ES-I3 (cell line): ENCODE measurements around the gene TNP2.
"Not testable (repeated sequence)": the region's sequence is repeated elsewhere in the genome, so short reads cannot be mapped to it uniquely, and the experiment has no call there.

Experiments
- H3K36me3 ChIP-seq: 2 replicates; pipeline ENCODE4 v1.6.1; 2013; ENCODE audit warnings: mild to moderate bottlenecking, low read length, control low read depth, moderate library complexity; ENCODE audit not compliant: insufficient read depth
- H3K4me1 ChIP-seq: 2 replicates; pipeline ENCODE4 v1.6.1; 2013; ENCODE audit warnings: mild to moderate bottlenecking, control low read depth, low read length; ENCODE audit not compliant: insufficient read depth
- H3K9ac ChIP-seq: 2 replicates; pipeline ENCODE4 v1.6.1; 2013; ENCODE audit warnings: low read depth, mild to moderate bottlenecking, low read length, moderate library complexity
- H3K9me3 ChIP-seq: 2 replicates; pipeline ENCODE4 v1.6.1; 2013; ENCODE audit warnings: mild to moderate bottlenecking, low read length, moderate library complexity; ENCODE audit not compliant: control insufficient read depth, insufficient read depth

TNP2 gene

GRCh38 chr16:11306997-11307638, 38.0 kb upstream of the TNP2 start:
- H3K9me3 ChIP-seq, result no peaks in the 10 kb centered on the region
- H3K36me3 ChIP-seq, result no peaks in the 10 kb centered on the region
- no peak overlapping the region for H3K9ac ChIP-seq
- H3K4me1 ChIP-seq, result peaks cover 11% of the 10 kb centered on the region; the same call in 1 of the 2 replicates

- Histone ChIP-seq H3K36me3 (no peaks in the 10 kb centered on the region), H3K4me1 (peaks cover 11% of the 10 kb centered on the region; the same call in 1 of the 2 replicates), H3K9ac (no peak overlapping the region), H3K9me3 (no peaks in the 10 kb centered on the region)
Observed at GRCh38 chr16:11306381-11306780, 37.3 kb upstream of the TNP2 start.

- Histone ChIP-seq H3K9ac (no peak overlapping the region), H3K9me3 (no peaks in the 10 kb centered on the region), H3K36me3 (no peaks in the 10 kb centered on the region), H3K4me1 (peaks cover 3% of the 10 kb centered on the region; the same call in 1 of the 2 replicates)
Observed at GRCh38 chr16:11303405-11304138, 34.4 kb upstream of the TNP2 start.

DNA sequence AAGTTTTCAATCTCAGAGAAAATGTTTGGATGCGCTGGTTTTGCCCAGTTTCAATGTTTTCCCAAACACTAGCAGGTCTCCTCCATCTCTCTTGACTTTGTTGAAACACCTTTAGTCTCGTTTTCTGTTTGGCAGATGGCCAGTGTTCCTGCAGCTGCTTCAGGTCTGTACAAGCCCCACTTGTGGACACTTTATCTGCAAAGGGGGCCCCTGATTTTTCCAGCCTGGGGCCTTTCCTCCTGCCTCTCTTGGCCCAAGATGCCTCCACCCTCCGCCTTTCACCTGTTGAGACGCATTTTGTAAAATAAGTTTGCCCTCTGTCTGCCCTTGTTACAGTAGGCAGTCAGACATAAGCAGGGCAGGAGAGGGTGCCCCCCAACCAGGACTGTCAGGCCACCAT, 33.9 kb upstream of the TNP2 start:
- H3K9ac ChIP-seq, result no peak overlapping the region
- no peaks in the 10 kb centered on the region for H3K36me3 ChIP-seq
- H3K4me1 ChIP-seq, result 0 out of 2 replicates have a peak, but pooled peaks cover 2% of the 10 kb centered on the region
- H3K9me3 ChIP-seq, result no peaks in the 10 kb centered on the region

- Histone ChIP-seq H3K9me3 (no peaks in the 10 kb centered on the region), H3K4me1 (peaks cover 12% of the 10 kb centered on the region), H3K9ac (no peak overlapping the region), H3K36me3 (no peaks in the 10 kb centered on the region)
Observed at GRCh38 chr16:11301645-11302501, 32.7 kb upstream of the TNP2 start.

DNA sequence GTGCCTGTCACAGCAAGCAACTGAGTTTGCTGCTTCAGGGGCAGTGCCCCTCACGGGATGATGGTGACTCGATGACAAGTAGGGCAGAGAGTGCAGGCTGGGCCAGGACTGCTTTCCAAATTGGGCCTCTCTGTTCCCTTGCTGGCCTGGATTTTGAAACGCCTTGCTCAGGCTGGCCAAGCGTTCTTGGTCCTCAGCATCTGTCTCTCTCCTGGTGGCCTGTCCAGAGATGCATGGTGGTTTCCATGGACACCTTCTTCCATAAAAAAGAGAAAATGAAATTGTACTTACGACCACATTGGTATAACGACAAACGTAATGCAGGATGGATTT, 31.4 kb upstream of the TNP2 start:
- Histone ChIP-seq H3K4me1 (peaks cover 14% of the 10 kb centered on the region), H3K9ac (no peak overlapping the region), H3K9me3 (no peaks in the 10 kb centered on the region), H3K36me3 (no peaks in the 10 kb centered on the region)

GRCh38 chr16:11299865-11300559, 30.9 kb upstream of the TNP2 start:
- no peak overlapping the region for H3K9ac ChIP-seq
- H3K4me1 ChIP-seq, result peaks cover 14% of the 10 kb centered on the region
- no peaks in the 10 kb centered on the region for H3K9me3 ChIP-seq
- no peaks in the 10 kb centered on the region for H3K36me3 ChIP-seq

DNA sequence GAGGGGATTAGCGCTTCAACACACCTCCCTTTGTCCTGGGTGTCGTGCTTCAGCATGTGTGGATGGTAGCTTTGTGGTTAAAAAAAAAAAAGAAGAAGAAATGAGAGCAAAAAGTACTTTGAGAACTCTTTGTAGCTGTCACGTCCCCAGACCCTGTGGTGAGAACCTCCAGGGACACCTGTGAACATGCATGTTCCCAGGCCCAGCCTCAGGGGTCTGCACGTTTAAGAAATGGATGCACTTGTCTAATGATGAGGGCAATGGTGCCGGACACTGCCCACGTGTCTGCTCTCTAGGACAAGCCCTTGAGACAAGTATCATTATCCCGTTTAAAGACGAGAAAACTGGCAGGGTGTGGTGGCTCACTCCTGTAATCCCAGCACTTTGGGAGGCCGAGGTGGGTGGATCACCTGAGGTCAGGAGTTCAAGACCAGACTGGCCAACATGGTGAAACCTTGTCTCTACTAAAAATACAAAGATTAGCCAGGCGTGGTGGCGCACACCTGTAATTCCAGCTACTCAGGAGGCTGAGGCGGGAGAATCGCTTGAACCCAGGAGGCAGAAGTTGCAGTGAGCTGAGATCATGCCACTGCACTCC, 29.9 kb upstream of the TNP2 start:
- peaks cover 14% of the 10 kb centered on the region for H3K4me1 ChIP-seq
- H3K9ac ChIP-seq, H3K9me3 ChIP-seq, H3K36me3 ChIP-seq: not testable (repeated sequence)

DNA sequence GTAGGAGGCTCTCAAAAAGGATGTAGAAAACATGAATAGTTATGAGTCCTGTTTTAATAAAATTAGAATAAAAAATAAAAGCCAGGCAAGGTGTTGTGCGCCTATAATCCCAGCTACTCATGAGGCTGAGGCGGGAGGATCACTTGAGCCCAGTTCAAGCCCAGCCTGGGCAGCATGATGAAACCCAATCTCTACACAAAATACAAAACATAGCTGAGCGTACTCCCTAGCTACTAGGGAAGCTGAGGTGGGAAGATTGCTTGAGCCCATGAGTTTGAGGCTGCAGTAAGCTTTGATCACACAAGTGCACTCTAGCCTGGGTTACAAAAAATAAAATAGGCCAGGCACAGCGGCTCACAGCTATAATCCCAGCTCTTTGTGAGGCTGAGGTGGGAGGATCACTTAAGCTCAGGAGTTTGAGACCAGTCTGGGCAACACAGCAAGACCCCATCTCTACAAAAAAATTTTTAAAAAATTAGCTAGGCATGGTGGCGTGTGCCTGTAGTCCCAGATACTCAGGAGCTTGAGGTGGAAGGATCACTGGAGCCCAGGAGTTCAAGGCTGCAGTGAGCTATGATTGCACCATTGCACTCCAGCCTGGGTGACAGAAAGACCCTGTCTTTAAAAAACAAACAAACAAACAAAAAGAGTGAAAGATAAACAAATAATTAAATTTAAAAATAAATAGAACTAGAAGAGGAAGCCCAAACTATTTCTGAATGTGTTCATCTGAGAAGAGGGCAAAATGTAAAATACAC, 29.2 kb upstream of the TNP2 start:
- Histone ChIP-seq H3K4me1 (peaks cover 14% of the 10 kb centered on the region), H3K9me3 (no peaks in the 10 kb centered on the region), H3K9ac (no peak overlapping the region), H3K36me3 (no peaks in the 10 kb centered on the region)

- Histone ChIP-seq H3K9ac (no peak overlapping the region), H3K36me3 (no peaks in the 10 kb centered on the region), H3K9me3 (no peaks in the 10 kb centered on the region), H3K4me1 (peaks cover 14% of the 10 kb centered on the region)
Observed at GRCh38 chr16:11297492-11298142, 28.5 kb upstream of the TNP2 start.

DNA sequence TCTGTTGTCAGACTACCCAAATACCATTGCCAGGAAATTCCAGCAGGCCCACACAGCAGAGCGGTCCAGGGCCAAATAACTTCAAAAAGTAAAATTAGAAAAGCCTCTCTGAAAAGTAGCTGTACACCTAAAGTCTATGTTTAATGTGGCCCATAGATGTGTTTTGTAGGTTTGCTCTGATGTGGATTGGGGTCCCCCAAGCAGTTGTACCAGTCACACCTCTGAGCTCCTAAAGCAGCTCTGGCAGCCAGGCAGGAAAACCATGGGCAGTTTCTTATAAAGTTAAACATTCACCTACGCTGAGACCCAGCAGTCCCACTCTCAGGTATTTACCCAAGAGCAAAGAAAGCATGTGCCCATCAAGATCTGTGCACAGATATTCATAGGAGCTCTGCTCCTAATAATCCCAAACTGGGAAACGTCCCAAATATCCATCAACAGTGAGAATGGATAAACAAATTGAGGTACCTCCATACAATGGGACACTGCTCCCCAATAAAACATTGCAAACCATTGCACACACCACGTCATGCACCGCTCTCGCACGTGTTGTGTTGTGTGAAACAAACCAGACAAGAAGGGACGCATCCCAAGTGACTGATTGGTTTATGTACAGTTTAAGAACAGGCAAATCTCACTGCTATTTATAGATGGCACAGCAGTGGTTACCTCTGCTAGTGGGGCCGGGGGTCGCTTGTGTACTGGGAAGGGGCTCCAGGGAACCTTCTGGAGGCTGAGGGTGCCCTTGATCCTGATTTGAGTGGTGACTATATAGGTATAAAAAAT, 27.8 kb upstream of the TNP2 start:
- Histone ChIP-seq H3K4me1 (peaks cover 14% of the 10 kb centered on the region), H3K9ac (no peak overlapping the region), H3K36me3 (no peaks in the 10 kb centered on the region), H3K9me3 (no peaks in the 10 kb centered on the region)

- Histone ChIP-seq H3K4me1 (peaks cover 15% of the 10 kb centered on the region), H3K9me3 (no peaks in the 10 kb centered on the region), H3K36me3 (no peaks in the 10 kb centered on the region), H3K9ac (no peak overlapping the region)
Observed at GRCh38 chr16:11296351-11296705, 27.2 kb upstream of the TNP2 start.
